Neural cell (in vitro differentiated cells): ENCODE results near the gene ROS1. TPM values are rescaled to one million over a fixed set of nuclear protein-coding genes. Genes with fewer than 3 reads are reported as not detected.

ENCODE experiments used
- H2AFZ ChIP-seq: fragments of 200-600, 300-800 bp; sonication (generic), shearing (Covaris generic); 2 replicates; pipeline ENCODE4 v1.6.0; 2014; ENCODE audit warnings: low read depth, mild to moderate bottlenecking, antibody characterized with exemption, low read length, moderate library complexity
- H3F3A ChIP-seq: fragments of 200-600 bp; shearing (Covaris generic); 2 replicates; pipeline ENCODE4 v1.6.1; 2016; ENCODE audit warnings: mild to moderate bottlenecking, moderate library complexity, mixed read lengths, antibody characterized with exemption, low read length; ENCODE audit not compliant: insufficient read depth, poor library complexity, severe bottlenecking
- H3K27ac ChIP-seq: fragments of 200-600, 300-800 bp; sonication (generic), shearing (Covaris generic); 2 replicates; pipeline ENCODE4 v1.5.1; 2014; ENCODE audit warnings: mild to moderate bottlenecking, low read length, moderate library complexity
- H3K27me3 ChIP-seq: fragments of 300-800, 200-600 bp; sonication (generic), shearing (Covaris generic); 2 replicates; pipeline ENCODE4 v1.6.0; 2014; ENCODE audit warnings: mild to moderate bottlenecking, low read depth, low read length, moderate library complexity; ENCODE audit not compliant: insufficient read depth
- H3K36me3 ChIP-seq: fragments of 300-800, 200-600 bp; sonication (generic), shearing (Covaris generic); 2 replicates; pipeline ENCODE4 v1.5.1; 2014; ENCODE audit warnings: mild to moderate bottlenecking, antibody characterized with exemption, low read length, moderate library complexity; ENCODE audit not compliant: insufficient read depth
- H3K4me2 ChIP-seq: fragments of 300-800, 200-600 bp; sonication (generic), shearing (Covaris generic); 2 replicates; pipeline ENCODE4 v1.6.0; 2014; ENCODE audit warnings: mild to moderate bottlenecking, low read length
- H3K4me3 ChIP-seq: fragments of 300-800, 200-600 bp; sonication (generic), shearing (Covaris generic); 2 replicates; pipeline ENCODE4 v1.5.1; 2014; ENCODE audit warnings: mild to moderate bottlenecking, low read length, moderate library complexity
- H3K79me2 ChIP-seq: fragments of 200-600 bp; shearing (Covaris generic); replicated peaks from 2 replicates; pipeline ENCODE4 v1.6.0; 2014; ENCODE audit warnings: mild to moderate bottlenecking, low read length, moderate library complexity; ENCODE audit not compliant: insufficient read depth
- H3K9ac ChIP-seq: fragments of 300-800, 200-600 bp; sonication (generic), shearing (Covaris generic); 2 replicates; pipeline ENCODE4 v1.6.1; 2016; ENCODE audit warnings: mild to moderate bottlenecking, low read length, mixed read lengths
- H3K9me2 ChIP-seq: fragments of 200-600 bp; shearing (Covaris generic); 2 replicates; pipeline ENCODE4 v1.6.1; 2016; ENCODE audit warnings: mild to moderate bottlenecking, low read length, mixed read lengths; ENCODE audit not compliant: insufficient read depth
- H3K9me3 ChIP-seq: fragments of 200-600, 300-800 bp; sonication (generic), shearing (Covaris generic); 2 replicates; pipeline ENCODE4 v1.6.1; 2016; ENCODE audit warnings: mild to moderate bottlenecking, mixed run types, low read length, moderate library complexity, mixed read lengths
- H4K20me1 ChIP-seq: fragments of 200-600 bp; shearing (Covaris generic); 2 replicates; pipeline ENCODE4 v1.6.1; 2016; ENCODE audit warnings: mild to moderate bottlenecking, mixed run types; ENCODE audit not compliant: insufficient read depth
- EP300 ChIP-seq: fragments of 450-650 bp; conservative IDR thresholded peaks from 2 replicates; pipeline ENCODE4 v1.6.1; 2014; ENCODE audit warnings: antibody characterized with exemption, mild to moderate bottlenecking, moderate library complexity; ENCODE audit not compliant: poor library complexity, severe bottlenecking
- EZH2 ChIP-seq: fragments of 200-600, 300-800 bp; shearing (Covaris generic), sonication (generic); IDR thresholded peaks from 2 replicates; pipeline ENCODE4 v1.6.1; 2014; ENCODE audit warnings: antibody characterized with exemption, low read length, borderline replicate concordance, mild to moderate bottlenecking; ENCODE audit not compliant: insufficient read depth, poor library complexity, severe bottlenecking
- MXI1 ChIP-seq: fragments of 450-650 bp; conservative IDR thresholded peaks from 2 replicates; pipeline ENCODE4 v1.6.1; 2014; ENCODE audit warnings: antibody characterized with exemption, mild to moderate bottlenecking; ENCODE audit not compliant: poor library complexity, severe bottlenecking
- POLR2AphosphoS5 ChIP-seq: IDR thresholded peaks from 2 replicates; pipeline ENCODE4 v1.6.1; 2012
- RAD21 ChIP-seq: fragments of 450-650 bp; conservative IDR thresholded peaks from 2 replicates; pipeline ENCODE4 v1.6.1; 2014; ENCODE audit warnings: antibody characterized with exemption, mild to moderate bottlenecking, moderate library complexity
- REST ChIP-seq: IDR thresholded peaks from 2 replicates; pipeline ENCODE4 v1.6.1; 2012; ENCODE audit warnings: borderline replicate concordance
- SMC3 ChIP-seq: fragments of 450-650 bp; conservative IDR thresholded peaks from 2 replicates; pipeline ENCODE4 v1.6.1; 2014; ENCODE audit warnings: antibody characterized with exemption, mild to moderate bottlenecking, moderate library complexity; ENCODE audit not compliant: poor library complexity
- TAF1 ChIP-seq: IDR thresholded peaks from 2 replicates; pipeline ENCODE4 v1.6.1; 2012; ENCODE audit warnings: low read depth
- polyA minus RNA-seq: library from RNA; depleted of rRNA, polyadenylated mRNA; stranded (reverse); fragments of >200 nt; gene quantifications from 2 replicates; pipeline ENCODE4 v1.2.3, GENCODE V29; 2014
- polyA plus RNA-seq: library from polyadenylated mRNA; depleted of rRNA; stranded (reverse); fragments of >200 nt; gene quantifications from 2 replicates; pipeline ENCODE4 v1.2.3, GENCODE V29; 2014
- TF ChIP-seq, protein P1 (sequence below): fragments of 450-650 bp; IDR thresholded peaks from 2 replicates; pipeline ENCODE4 v1.5.1; 2014; ENCODE audit warnings: antibody characterized with exemption, mild to moderate bottlenecking, moderate library complexity; ENCODE audit not compliant: poor library complexity, severe bottlenecking

ROS1 gene
- polyA plus RNA-seq (not detected in 2 replicates), polyA minus RNA-seq (not detected in 2 replicates)

DNA sequence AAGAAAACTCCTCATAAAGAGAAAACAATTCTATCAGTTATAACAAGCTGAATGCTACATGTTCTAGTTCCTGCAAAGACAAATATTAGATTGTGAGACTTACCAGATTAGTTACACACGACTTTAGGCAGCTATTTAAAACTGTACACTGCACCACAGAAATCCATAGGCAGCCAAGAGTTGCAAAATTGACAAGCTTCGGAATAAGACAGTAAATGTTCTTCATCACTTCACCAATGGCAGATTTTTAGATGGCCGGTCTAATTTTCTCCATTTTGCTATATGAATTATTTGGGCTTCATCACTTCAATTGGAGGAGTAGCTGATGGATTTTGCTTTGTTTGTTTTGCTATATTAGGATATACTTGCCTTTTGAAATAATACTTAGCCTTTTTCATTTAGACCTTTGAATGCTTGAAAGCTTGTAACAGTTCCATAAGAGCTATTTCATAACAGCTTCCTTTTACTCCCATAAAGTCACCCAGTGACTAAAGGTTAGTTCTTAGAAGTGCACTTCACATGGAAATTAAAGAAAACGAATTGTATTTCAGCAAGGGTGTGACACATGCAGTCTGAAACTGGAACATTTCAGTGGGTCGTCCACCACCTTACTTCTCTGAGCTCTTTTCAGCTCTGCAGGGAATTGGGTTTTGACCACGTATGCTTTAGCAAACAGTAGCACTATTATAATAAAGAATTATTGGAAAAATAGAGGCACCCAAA, at the start of gene ROS1:
Gene ROS1, minus strand, starts transcription at position 512 of the 723 bp plus-strand sequence. Its CDS starts 286 bp downstream, at position 226.
- H3K9ac ChIP-seq, result no peak within 1 kb of the TSS
- H2AFZ ChIP-seq, result no peak within 1 kb of the TSS

DNA sequence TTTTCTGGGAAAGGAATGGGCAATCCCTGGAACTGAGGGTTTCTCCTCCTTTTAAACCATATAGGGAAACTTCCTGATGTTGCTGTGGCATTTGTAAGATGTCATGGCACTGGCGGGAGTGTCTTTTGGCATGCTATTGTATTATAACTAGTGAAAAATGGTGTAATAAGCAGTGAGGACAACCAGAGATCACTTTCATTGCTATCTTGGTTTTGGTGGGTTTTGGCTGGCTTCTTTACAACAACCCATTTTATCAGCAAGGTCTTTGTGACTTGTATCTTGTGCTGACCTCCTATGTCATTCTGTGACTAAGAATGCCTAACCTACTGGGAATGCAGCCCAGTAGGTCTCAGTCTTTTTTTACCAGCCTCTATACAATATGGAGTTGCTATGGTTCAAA, 47.7 kb upstream of the ROS1 start:
- no peaks in the 10 kb centered on the region for H3F3A ChIP-seq
- no peak overlapping the region for H3K27ac ChIP-seq
- H2AFZ ChIP-seq, result no peak overlapping the region
- no peaks in the 10 kb centered on the region for H3K9me3 ChIP-seq
- no peaks in the 10 kb centered on the region for H3K9me2 ChIP-seq
- no peaks in the 10 kb centered on the region for H3K27me3 ChIP-seq
- H3K79me2 ChIP-seq, result no peaks in the 10 kb centered on the region
- H4K20me1 ChIP-seq, result no peaks in the 10 kb centered on the region
- H3K9ac ChIP-seq, result no peak overlapping the region
- no peak overlapping the region for H3K4me3 ChIP-seq
- no peaks in the 10 kb centered on the region for H3K36me3 ChIP-seq
- H3K4me2 ChIP-seq, result no peak overlapping the region
- TF ChIP-seq, protein P1, sequence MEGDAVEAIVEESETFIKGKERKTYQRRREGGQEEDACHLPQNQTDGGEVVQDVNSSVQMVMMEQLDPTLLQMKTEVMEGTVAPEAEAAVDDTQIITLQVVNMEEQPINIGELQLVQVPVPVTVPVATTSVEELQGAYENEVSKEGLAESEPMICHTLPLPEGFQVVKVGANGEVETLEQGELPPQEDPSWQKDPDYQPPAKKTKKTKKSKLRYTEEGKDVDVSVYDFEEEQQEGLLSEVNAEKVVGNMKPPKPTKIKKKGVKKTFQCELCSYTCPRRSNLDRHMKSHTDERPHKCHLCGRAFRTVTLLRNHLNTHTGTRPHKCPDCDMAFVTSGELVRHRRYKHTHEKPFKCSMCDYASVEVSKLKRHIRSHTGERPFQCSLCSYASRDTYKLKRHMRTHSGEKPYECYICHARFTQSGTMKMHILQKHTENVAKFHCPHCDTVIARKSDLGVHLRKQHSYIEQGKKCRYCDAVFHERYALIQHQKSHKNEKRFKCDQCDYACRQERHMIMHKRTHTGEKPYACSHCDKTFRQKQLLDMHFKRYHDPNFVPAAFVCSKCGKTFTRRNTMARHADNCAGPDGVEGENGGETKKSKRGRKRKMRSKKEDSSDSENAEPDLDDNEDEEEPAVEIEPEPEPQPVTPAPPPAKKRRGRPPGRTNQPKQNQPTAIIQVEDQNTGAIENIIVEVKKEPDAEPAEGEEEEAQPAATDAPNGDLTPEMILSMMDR, result no peak
- TF ChIP-seq EP300 (no peak), RAD21 (no peak), POLR2AphosphoS5 (no peak), TAF1 (no peak), SMC3 (no peak), MXI1 (no peak), EZH2 (no peak)

More for the DNA sequence above, at the start of gene ROS1:
- Histone ChIP-seq H3K4me2 (no peak within 1 kb of the TSS), H3K9me2 (no peaks in the 10 kb centered on the region), H3K27ac (no peak within 1 kb of the TSS), H3K79me2 (no peaks in the 10 kb centered on the region), H3K27me3 (no peaks in the 10 kb centered on the region), H3K9me3 (no peaks in the 10 kb centered on the region), H4K20me1 (no peaks in the 10 kb centered on the region), H3F3A (no peaks in the 10 kb centered on the region), H3K4me3 (no peak within 1 kb of the TSS), H3K36me3 (no peaks in the 10 kb centered on the region)
- TF ChIP-seq, protein P1, result no peak
- no peak for TF ChIP-seq RAD21
- no peak for TF ChIP-seq REST
- TF ChIP-seq TAF1, result no peak
